ENCODE data around the gene CPNE7. TPM values are rescaled to one million over a fixed set of nuclear protein-coding genes. Genes with fewer than 3 reads are reported as not detected.

CPNE7 gene
- polyA plus RNA-seq, 4 donors = 0.22 to 20.3 (median 7.9) TPM

DNA sequence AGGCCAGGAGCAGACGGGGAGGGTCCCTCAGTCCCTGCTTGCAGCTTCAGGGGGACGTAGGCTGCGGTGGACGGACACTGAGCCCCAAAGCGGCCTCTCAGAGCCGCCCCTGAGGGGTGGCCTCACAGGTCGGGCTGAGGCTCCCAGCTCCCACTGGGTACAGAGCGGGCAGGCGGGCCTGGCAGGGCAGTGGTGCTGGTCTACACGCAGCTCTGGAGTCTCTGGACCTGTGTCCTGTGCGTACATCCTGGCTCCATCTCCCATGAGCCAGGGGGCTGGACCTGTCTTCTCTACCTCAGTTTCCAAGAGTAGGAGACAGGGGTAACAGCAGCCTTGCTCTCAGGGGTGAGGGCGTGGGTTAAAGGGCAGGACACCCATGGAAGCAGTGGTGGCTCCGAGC is 39.6 kb downstream of the CPNE7 start:
- no peak for FAIRE-seq

DNA sequence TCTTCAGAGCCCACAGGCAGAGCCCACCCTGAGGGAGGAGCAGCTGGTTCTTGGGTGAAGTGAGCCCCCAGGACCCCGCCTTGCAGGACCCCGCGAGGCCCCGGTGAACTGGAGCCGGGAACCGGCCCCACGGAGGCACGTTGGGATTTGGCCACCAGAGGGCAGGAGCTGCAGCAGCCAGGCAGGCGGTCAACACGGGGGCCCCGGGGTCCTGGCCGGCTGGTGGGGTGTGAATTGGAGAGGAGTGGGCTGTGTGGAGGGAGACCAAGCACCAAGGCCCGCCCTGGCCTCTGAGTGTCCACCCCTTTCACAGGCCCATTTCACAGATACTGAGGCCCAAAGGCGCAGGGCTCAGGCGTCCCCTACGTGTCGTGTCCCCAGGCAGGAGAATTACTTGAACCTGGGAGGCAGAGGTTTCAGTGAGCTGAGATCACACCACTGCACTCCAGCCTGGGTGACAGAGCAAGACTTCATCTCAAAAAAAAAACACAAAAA is 40.1 kb downstream of the CPNE7 start:
- DNase-seq (no peak), FAIRE-seq (no peak)
- Histone ChIP-seq H3K27ac (ENCODE audit: low read depth in 1 of 3, low read length in 2 of 3) (no peak overlapping the region), H3K4me3 (ENCODE audit: low read depth in 1 of 3, low read length in 3 of 3) (peak overlapping the region in 1 of 3 donors; percentile 64), H3K9me3 (ENCODE audit: control insufficient read depth in 2 of 2, insufficient read depth in 1 of 2, low read depth in 1 of 2, low read length in 1 of 2) (no peaks in the 10 kb centered on the region), H3K27me3 (ENCODE audit: control insufficient read depth in 3 of 3, insufficient read depth in 3 of 3, low read length in 3 of 3) (no peaks in the 10 kb centered on the region), H3K4me1 (ENCODE audit: control insufficient read depth in 3 of 3, insufficient read depth in 2 of 3, low read depth in 1 of 3, low read length in 2 of 3) (peaks cover 0 to 29% (median 3%) of the 10 kb centered on the region in 3 donors), H3K36me3 (ENCODE audit: control insufficient read depth in 3 of 3, insufficient read depth in 2 of 3, low read depth in 1 of 3, low read length in 3 of 3) (peaks cover 0 to 10% (median 0%) of the 10 kb centered on the region in 3 donors)
- WGBS, 3 donors = 28 to 43% (median 43%) methylated on average over 17 of the region's 17 CpGs

More for the DNA sequence above, 39.6 kb downstream of the CPNE7 start:
- no peak overlapping the region for H3K27ac ChIP-seq (ENCODE audit: low read depth in 1 of 3, low read length in 2 of 3)
- no peaks in the 10 kb centered on the region for H3K27me3 ChIP-seq (ENCODE audit: control insufficient read depth in 3 of 3, insufficient read depth in 3 of 3, low read length in 3 of 3)
- no peak for DNase-seq
- peak overlapping the region in 1 of 3 donors; percentile 64 for H3K4me3 ChIP-seq (ENCODE audit: low read depth in 1 of 3, low read length in 3 of 3)
- WGBS, 3 donors = 69 to 83% (median 75%) methylated on average over 12 to 13 of the region's 13 CpGs
- no peaks in the 10 kb centered on the region for H3K9me3 ChIP-seq (ENCODE audit: control insufficient read depth in 2 of 2, insufficient read depth in 1 of 2, low read depth in 1 of 2, low read length in 1 of 2)
- H3K36me3 ChIP-seq (ENCODE audit: control insufficient read depth in 3 of 3, insufficient read depth in 2 of 3, low read depth in 1 of 3, low read length in 3 of 3) = peaks cover 0 to 10% (median 0%) of the 10 kb centered on the region in 3 donors
- H3K4me1 ChIP-seq (ENCODE audit: control insufficient read depth in 3 of 3, insufficient read depth in 2 of 3, low read depth in 1 of 3, low read length in 2 of 3) = peaks cover 0 to 29% (median 3%) of the 10 kb centered on the region in 3 donors

DNA sequence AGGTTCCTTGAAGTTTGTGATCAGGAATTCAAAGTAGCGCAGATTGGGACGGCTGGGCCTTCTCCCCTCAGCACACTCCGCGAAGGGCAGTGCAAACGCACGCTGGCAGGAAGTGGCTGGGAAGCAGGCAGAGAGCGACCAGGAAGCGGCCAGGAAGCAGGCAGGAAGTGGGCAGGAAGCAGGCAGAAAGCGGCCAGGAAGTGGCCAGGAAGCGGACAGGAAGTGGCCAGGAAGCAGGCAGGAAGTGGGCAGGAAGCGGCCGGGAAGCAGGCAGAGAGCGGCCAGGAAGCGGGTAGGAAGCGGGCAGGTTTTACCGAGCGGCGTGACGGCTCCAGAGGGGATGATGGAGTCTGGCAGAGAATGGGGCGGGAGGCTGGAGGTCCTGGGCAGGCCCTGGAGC is 41.1 kb downstream of the CPNE7 start:
- FAIRE-seq (no peak), DNase-seq (no peak)
- Histone ChIP-seq H3K27me3 (ENCODE audit: control insufficient read depth in 3 of 3, insufficient read depth in 3 of 3, low read length in 3 of 3) (no peaks in the 10 kb centered on the region), H3K4me3 (ENCODE audit: low read depth in 1 of 3, low read length in 3 of 3) (no peak overlapping the region), H3K9me3 (ENCODE audit: control insufficient read depth in 2 of 2, insufficient read depth in 1 of 2, low read depth in 1 of 2, low read length in 1 of 2) (no peaks in the 10 kb centered on the region), H3K27ac (ENCODE audit: low read depth in 1 of 3, low read length in 2 of 3) (peak overlapping the region in 2 of 3 donors; percentile 0 to 48), H3K36me3 (ENCODE audit: control insufficient read depth in 3 of 3, insufficient read depth in 2 of 3, low read depth in 1 of 3, low read length in 3 of 3) (peaks cover 0 to 11% (median 0%) of the 10 kb centered on the region in 3 donors), H3K4me1 (ENCODE audit: control insufficient read depth in 3 of 3, insufficient read depth in 2 of 3, low read depth in 1 of 3, low read length in 2 of 3) (peaks cover 0 to 29% (median 3%) of the 10 kb centered on the region in 3 donors)
- WGBS, 3 donors = 71 to 90% (median 73%) methylated on average over 20 of the region's 20 CpGs

DNA sequence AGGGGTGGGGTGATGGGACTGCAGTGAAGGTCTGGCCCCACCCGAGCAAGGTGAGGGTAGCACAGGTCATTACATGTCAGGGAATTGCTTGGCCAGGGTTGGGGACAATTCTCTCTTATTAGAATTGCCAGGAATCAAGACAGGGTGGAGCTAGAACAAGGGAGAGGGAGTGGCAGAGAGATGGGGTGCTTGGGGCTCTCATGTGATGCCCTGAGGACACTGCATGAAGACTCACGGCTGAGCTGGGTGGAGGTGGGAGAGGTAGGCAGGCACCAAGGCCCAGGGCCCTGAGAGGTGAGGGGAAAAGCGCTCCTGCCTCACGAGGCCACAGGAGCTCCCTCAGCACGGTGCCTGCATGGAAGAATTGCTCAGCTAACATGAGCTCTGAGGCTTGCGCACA is 41.5 kb downstream of the CPNE7 start:
- no peak for DNase-seq
- Histone ChIP-seq H3K4me3 (ENCODE audit: low read depth in 1 of 3, low read length in 3 of 3) (no peak overlapping the region), H3K27me3 (ENCODE audit: control insufficient read depth in 3 of 3, insufficient read depth in 3 of 3, low read length in 3 of 3) (no peaks in the 10 kb centered on the region), H3K4me1 (ENCODE audit: control insufficient read depth in 3 of 3, insufficient read depth in 2 of 3, low read depth in 1 of 3, low read length in 2 of 3) (peaks cover 0 to 32% (median 3%) of the 10 kb centered on the region in 3 donors), H3K9me3 (ENCODE audit: control insufficient read depth in 2 of 2, insufficient read depth in 1 of 2, low read depth in 1 of 2, low read length in 1 of 2) (no peaks in the 10 kb centered on the region), H3K27ac (ENCODE audit: low read depth in 1 of 3, low read length in 2 of 3) (peak overlapping the region in 2 of 3 donors; percentile 0 to 48), H3K36me3 (ENCODE audit: control insufficient read depth in 3 of 3, insufficient read depth in 2 of 3, low read depth in 1 of 3, low read length in 3 of 3) (peaks cover 0 to 15% (median 0%) of the 10 kb centered on the region in 3 donors)
- WGBS, 3 donors = 59 to 64% (median 61%) methylated on average over 6 of the region's 6 CpGs
- FAIRE-seq = no peak

DNA sequence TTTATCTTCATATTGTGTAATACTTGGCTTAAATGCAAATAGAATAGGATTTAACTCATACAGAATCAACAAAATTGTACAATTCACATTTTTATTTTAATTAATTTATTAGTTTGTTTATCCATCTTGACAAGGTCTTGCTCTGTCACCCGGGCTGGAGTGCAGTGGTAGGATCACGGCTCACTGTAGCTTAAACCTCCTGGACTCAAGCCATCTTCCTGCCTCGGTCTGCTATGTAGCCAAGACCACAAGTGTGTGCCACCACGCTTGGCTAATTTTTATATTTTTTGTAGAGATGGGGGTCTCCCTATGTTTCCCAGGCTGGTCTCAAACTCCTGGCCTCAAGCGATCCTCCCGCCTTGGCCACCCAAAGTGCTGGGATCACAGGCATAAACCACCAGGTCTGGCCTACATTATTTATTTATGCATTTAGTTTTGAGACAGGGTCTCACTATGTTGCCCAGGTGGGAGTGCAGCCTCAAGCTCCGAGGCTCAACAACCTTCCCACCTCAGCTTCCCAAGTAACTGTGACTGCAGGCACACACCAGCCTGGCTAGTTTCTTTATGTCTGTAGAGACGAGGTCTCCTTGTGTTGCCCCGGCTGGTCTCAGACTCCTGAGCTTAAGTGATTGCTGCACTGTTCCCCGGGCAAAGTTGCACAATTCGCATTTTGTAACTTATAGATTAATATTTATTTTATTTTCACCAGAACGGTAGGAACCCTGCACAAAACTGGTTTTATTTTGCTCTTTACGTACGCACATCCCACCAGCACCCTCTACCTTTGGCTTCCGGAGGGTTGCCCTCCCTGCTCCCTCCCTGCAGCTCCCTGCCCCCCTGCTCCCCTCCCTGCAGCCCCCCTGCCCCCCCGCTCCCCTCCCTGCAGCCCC is 42.8 kb downstream of the CPNE7 start:
- Histone ChIP-seq H3K9me3 (ENCODE audit: control insufficient read depth in 2 of 2, insufficient read depth in 1 of 2, low read depth in 1 of 2, low read length in 1 of 2) (no peaks in the 10 kb centered on the region), H3K4me3 (ENCODE audit: low read depth in 1 of 3, low read length in 3 of 3) (no peak overlapping the region), H3K4me1 (ENCODE audit: control insufficient read depth in 3 of 3, insufficient read depth in 2 of 3, low read depth in 1 of 3, low read length in 2 of 3) (peaks cover 0 to 26% (median 3%) of the 10 kb centered on the region in 3 donors), H3K27me3 (ENCODE audit: control insufficient read depth in 3 of 3, insufficient read depth in 3 of 3, low read length in 3 of 3) (peaks cover 0 to 1% (median 0%) of the 10 kb centered on the region in 3 donors), H3K36me3 (ENCODE audit: control insufficient read depth in 3 of 3, insufficient read depth in 2 of 3, low read depth in 1 of 3, low read length in 3 of 3) (peaks cover 0 to 22% (median 0%) of the 10 kb centered on the region in 3 donors), H3K27ac (ENCODE audit: low read depth in 1 of 3, low read length in 2 of 3) (no peak overlapping the region)
- FAIRE-seq = no peak
- 56 to 61% (median 58%) methylated on average over 15 to 16 of the region's 16 CpGs for WGBS, 3 donors
- DNase-seq = no peak

DNA sequence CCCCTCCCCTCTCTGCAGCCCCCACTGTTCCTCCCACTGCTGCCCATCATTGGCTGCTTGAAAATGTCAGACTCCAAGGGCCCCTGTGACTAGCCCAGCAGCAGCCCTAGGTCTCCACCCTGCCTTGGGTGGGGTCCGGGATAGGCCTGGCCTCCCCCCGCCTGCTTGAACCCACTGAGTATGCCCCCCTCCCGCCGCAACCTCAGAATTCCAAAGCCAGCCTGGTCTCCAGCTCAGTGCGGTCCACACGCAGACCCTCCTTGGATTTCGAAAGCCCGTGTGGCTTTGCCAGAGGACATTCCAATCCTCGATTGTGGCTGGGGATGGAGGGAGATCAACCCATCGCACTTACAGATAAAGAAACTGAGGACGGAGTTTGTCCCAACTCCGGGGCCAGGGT is 44.3 kb downstream of the CPNE7 start:
- Histone ChIP-seq H3K27ac (ENCODE audit: low read depth in 1 of 3, low read length in 2 of 3) (no peak overlapping the region), H3K4me1 (ENCODE audit: control insufficient read depth in 3 of 3, insufficient read depth in 2 of 3, low read depth in 1 of 3, low read length in 2 of 3) (peaks cover 0 to 21% (median 1%) of the 10 kb centered on the region in 3 donors), H3K9me3 (ENCODE audit: control insufficient read depth in 2 of 2, insufficient read depth in 1 of 2, low read depth in 1 of 2, low read length in 1 of 2) (no peaks in the 10 kb centered on the region), H3K27me3 (ENCODE audit: control insufficient read depth in 3 of 3, insufficient read depth in 3 of 3, low read length in 3 of 3) (peaks cover 0 to 3% (median 2%) of the 10 kb centered on the region in 3 donors), H3K36me3 (ENCODE audit: control insufficient read depth in 3 of 3, insufficient read depth in 2 of 3, low read depth in 1 of 3, low read length in 3 of 3) (peaks cover 0 to 29% (median 0%) of the 10 kb centered on the region in 3 donors), H3K4me3 (ENCODE audit: low read depth in 1 of 3, low read length in 3 of 3) (no peak overlapping the region)
- DNase-seq (no peak), FAIRE-seq (no peak)
- 68 to 84% (median 83%) methylated on average over 12 of the region's 12 CpGs for WGBS, 3 donors

DNA sequence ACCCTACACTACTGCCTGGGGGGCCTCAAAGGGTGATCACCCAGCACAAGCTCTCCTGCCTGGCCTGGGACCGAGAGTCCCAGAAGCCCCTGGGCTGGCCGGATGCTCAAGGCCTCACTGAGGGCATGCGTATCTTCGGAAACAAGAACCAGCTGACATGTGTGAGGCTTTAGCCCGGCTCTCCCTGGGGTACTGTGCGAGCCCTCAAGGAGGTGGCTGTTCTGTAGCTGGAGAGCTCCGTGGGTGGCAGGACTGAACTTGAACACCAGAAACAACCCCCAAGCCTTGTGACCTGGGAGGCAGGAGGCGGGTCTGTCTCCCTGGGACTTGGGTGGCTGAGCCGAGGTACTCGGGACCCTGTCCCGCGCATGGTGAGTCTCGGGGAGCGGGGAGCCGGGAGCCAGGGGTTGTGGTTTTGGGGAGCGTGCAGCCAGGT is 44.9 kb downstream of the CPNE7 start:
- Histone ChIP-seq H3K4me3 (ENCODE audit: low read depth in 1 of 3, low read length in 3 of 3) (no peak overlapping the region), H3K36me3 (ENCODE audit: control insufficient read depth in 3 of 3, insufficient read depth in 2 of 3, low read depth in 1 of 3, low read length in 3 of 3) (peaks cover 0 to 25% (median 0%) of the 10 kb centered on the region in 3 donors), H3K9me3 (ENCODE audit: control insufficient read depth in 2 of 2, insufficient read depth in 1 of 2, low read depth in 1 of 2, low read length in 1 of 2) (no peaks in the 10 kb centered on the region), H3K4me1 (ENCODE audit: control insufficient read depth in 3 of 3, insufficient read depth in 2 of 3, low read depth in 1 of 3, low read length in 2 of 3) (peaks cover 0 to 24% (median 0%) of the 10 kb centered on the region in 3 donors), H3K27me3 (ENCODE audit: control insufficient read depth in 3 of 3, insufficient read depth in 3 of 3, low read length in 3 of 3) (peaks cover 0 to 3% (median 2%) of the 10 kb centered on the region in 3 donors), H3K27ac (ENCODE audit: low read depth in 1 of 3, low read length in 2 of 3) (no peak overlapping the region)
- DNase-seq = no peak
- WGBS, 3 donors = 81 to 90% (median 82%) methylated on average over 16 of the region's 16 CpGs
- no peak for FAIRE-seq

DNA sequence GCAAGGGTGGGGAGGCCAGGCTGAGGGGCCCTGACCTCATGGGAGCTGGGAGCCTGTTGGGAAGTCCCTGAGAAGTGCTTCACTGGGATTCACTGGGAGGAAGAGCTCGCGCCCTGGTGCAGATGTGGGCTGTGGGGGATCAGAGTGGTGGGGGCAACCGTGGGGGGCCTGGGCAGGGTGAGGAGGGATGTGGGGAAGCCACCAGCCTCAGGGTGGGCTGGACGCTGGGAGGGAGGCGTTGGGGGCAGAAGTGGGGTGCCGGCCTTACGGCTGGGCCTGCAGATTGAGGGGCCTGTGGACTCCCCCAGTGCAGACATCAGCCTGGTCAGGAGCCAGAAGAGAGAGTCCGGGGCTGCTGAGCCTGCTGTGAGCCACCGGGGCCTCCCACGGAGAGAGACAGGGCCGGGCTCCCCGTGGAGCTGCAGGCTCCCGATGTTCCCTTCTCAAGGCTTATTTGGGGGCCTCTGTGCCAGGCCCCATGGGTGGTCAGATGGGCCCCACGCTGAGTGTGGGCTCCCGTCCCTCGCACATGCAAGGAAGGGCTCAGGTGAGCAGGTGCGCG is 45.7 kb downstream of the CPNE7 start:
- peaks cover 0 to 28% (median 0%) of the 10 kb centered on the region in 3 donors for H3K36me3 ChIP-seq (ENCODE audit: control insufficient read depth in 3 of 3, insufficient read depth in 2 of 3, low read depth in 1 of 3, low read length in 3 of 3)
- no peak overlapping the region for H3K27ac ChIP-seq (ENCODE audit: low read depth in 1 of 3, low read length in 2 of 3)
- peaks cover 0 to 25% (median 0%) of the 10 kb centered on the region in 3 donors for H3K4me1 ChIP-seq (ENCODE audit: control insufficient read depth in 3 of 3, insufficient read depth in 2 of 3, low read depth in 1 of 3, low read length in 2 of 3)
- DNase-seq (no peak), FAIRE-seq (no peak)
- no peak overlapping the region for H3K4me3 ChIP-seq (ENCODE audit: low read depth in 1 of 3, low read length in 3 of 3)
- peaks cover 0 to 3% (median 2%) of the 10 kb centered on the region in 3 donors for H3K27me3 ChIP-seq (ENCODE audit: control insufficient read depth in 3 of 3, insufficient read depth in 3 of 3, low read length in 3 of 3)
- no peaks in the 10 kb centered on the region for H3K9me3 ChIP-seq (ENCODE audit: control insufficient read depth in 2 of 2, insufficient read depth in 1 of 2, low read depth in 1 of 2, low read length in 1 of 2)
- WGBS, 3 donors = 86 to 90% (median 88%) methylated on average over 18 of the region's 18 CpGs
